ENCODE results near the gene METAP1D.

The METAP1D gene

DNA sequence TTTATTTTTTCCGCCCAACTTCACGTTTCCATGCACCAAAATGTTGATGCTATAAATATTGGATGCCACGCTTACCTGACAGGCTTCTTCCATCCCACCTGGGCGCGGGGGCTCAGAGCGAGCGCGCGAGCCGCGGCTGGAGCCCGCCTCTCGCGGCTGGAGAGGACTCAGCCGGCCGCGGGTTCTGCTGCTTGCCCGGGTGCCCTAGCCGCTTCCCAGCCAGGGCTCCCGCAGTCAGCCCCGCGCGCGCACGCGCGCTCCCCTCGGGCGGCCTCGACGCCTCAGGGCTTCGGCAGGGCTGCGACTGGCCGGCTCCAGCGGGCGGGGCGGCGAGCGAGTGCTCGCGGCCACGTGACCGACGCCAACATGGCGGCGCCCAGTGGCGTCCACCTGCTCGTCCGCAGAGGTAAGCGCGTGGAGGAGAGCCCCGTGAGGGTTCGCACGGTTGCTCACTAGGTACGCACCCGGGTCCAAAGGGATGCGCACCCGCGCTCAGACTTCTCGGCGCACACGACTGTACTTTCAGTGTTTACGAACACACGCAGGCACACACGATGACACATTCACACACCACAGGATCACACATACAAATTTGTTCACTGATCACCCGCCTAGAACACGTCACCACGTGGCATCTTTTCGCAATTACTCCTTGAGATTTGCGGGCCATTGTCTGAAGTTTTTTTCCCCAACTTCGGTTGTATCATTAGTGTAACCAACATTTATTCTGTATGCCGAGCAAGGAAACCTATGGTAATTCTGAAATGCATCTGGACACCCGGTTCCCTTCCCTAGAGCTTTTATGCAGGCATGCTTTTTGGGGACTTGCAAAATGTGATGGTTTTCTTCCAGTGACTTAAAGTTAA, at the start of gene METAP1D:
METAP1D (plus strand) TSS at position 350 of the 866 bp plus-strand sequence; CDS start at position 367, 17 bp downstream.
- TF ChIP-seq, protein P1, sequence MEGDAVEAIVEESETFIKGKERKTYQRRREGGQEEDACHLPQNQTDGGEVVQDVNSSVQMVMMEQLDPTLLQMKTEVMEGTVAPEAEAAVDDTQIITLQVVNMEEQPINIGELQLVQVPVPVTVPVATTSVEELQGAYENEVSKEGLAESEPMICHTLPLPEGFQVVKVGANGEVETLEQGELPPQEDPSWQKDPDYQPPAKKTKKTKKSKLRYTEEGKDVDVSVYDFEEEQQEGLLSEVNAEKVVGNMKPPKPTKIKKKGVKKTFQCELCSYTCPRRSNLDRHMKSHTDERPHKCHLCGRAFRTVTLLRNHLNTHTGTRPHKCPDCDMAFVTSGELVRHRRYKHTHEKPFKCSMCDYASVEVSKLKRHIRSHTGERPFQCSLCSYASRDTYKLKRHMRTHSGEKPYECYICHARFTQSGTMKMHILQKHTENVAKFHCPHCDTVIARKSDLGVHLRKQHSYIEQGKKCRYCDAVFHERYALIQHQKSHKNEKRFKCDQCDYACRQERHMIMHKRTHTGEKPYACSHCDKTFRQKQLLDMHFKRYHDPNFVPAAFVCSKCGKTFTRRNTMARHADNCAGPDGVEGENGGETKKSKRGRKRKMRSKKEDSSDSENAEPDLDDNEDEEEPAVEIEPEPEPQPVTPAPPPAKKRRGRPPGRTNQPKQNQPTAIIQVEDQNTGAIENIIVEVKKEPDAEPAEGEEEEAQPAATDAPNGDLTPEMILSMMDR (IDR thresholded peaks at IDR 0.05; ENCODE audit: low read depth, low read length): no peak
- peak within 1 kb of the TSS; percentile 75 for H3K4me3 ChIP-seq (ENCODE audit: low read depth, low read length)

DNA sequence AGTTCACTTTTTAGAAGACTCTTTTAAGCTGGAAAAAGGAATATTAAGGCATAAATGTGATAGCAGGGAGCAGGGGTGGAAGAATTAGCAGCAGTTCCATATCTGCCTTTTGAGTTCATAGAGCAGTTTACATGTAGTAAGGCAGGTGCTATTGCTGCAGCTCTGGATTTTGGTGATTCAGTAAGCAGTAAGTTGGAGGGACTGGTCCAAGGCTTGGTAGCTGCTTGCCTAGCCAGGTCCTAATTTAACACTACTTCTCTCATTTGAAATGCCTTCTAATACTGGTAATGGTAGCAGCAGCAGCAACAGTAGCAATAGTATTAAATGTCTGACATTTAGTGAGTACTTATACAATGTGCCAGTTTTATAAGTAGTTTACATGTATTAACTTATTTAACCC, 47.5 kb upstream of the METAP1D start:
- TF ChIP-seq, protein P1 (IDR thresholded peaks at IDR 0.05; ENCODE audit: low read depth, low read length): no peak
- H3K4me3 ChIP-seq (ENCODE audit: low read depth, low read length): no peak overlapping the region

DNA sequence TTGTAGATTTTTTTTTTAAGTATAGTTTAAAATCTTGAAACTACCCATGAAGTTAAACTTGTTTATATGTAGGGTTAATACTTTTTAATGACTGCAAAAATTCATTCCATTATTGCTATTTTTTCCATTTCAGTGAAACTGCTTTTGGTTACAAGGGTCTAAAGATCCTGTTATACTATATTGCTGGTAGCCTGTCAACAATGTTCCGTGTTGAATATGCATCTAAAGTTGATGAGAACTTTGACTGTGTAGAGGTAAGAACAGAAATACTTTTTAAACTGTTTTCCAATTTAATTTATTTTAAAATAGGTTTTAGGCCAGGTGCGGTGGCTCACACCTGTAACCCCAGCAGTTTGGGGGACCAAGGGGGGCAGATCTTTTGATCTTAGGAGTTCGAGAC, 47.0 kb upstream of the METAP1D start:
- TF ChIP-seq, protein P1 (IDR thresholded peaks at IDR 0.05; ENCODE audit: low read depth, low read length): no peak

DNA sequence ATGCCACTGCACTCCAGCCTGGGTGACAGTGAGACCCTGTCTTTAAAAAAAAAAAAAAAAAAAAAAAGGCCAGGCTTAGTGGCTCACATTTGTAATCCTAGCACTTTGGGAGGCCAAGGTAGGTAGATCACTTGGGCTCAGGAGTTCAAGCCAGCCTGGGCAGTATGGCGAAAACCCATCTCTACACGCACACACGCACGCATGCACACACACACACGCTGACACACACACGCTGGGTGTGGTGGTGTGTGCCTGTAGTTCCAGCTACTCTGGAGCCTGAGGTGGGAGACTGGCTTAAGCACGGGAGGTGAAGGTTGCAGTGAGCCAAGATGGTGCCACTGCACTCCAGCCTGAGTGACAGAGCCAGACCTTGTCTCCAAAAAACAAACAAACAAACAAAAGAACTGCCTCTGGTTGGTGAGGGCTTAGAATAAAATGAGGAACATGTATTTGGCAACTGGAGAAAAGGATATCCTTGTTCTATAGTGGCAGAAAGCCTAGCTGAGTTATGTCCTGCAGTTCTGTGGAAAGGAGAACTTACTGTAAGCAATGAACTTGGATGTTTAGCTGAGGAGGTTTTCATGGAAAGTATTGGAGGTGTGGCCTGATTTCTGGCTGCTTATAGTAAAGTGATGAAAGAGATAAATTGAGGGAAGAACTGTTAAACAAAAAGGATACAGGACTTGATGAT, 43.5 kb upstream of the METAP1D start:
- TF ChIP-seq, protein P1 (IDR thresholded peaks at IDR 0.05; ENCODE audit: low read depth, low read length): no peak
- H3K4me3 ChIP-seq (ENCODE audit: low read depth, low read length): no peak overlapping the region

More for the DNA sequence above, 47.0 kb upstream of the METAP1D start:
- H3K4me3 ChIP-seq (ENCODE audit: low read depth, low read length): no peak overlapping the region

DNA sequence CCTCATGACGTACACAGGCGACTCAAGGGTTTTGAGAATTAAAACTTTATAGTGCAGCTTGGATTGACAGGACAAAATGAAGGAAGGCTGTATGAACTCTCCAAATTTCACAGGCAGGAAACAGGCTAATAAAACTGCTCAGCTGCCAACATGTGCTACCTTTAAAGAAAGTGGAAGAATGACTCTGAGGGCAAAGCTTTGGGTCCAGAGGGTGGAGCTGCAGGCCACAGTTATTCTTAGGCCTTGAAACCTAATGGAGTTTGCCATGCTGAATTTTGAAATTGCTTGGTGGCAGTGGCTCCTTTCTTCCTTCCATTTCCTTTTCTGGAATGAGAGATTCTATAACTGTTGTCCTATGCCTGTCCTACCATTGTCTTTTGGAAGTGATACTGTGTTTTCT, 42.7 kb upstream of the METAP1D start:
- TF ChIP-seq, protein P1 (IDR thresholded peaks at IDR 0.05; ENCODE audit: low read depth, low read length): no peak

DNA sequence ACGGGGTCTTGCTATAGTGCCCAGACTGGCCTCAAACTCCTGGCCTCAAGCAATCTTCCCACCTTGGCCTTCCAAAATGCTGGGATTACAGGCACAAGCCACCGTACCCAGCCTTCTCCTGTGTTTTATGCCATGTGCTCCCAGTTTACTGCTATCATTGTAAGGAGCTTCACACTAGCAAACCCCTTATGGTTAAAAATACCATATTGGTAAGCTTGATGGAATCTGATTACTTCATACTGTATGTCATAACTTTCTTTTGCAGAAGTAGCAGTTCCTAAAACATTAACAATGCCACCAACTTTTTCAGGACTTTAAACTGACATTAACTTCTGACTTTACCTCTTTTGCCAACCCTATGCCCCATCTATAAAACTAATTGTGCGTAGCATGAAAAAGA, 41.3 kb upstream of the METAP1D start:
- no peak overlapping the region for H3K4me3 ChIP-seq (ENCODE audit: low read depth, low read length)
- TF ChIP-seq, protein P1 (IDR thresholded peaks at IDR 0.05; ENCODE audit: low read depth, low read length): no peak

More for the DNA sequence above, 42.7 kb upstream of the METAP1D start:
- H3K4me3 ChIP-seq (ENCODE audit: low read depth, low read length): no peak overlapping the region

DNA sequence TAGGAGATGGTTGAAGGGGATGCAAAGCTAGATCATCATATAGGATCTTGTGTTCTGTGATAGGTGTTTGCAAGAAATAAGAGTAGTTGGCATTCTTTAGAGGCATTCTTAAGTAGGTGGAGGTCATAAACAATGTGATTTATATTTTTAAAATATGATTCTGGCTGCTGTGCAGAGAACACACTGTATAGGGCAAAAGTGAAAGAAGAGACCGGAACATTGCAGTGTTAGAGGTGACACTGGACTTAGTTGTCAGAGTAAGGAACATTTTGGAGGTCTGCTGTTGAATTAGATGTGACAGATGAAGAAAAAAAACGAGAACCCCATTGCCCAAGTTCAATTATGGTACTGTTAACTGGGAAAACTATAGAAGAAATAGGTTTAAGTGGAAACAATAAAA, 39.8 kb upstream of the METAP1D start:
- TF ChIP-seq, protein P1 (IDR thresholded peaks at IDR 0.05; ENCODE audit: low read depth, low read length): no peak
- H3K4me3 ChIP-seq (ENCODE audit: low read depth, low read length): no peak overlapping the region
